ENCODE measurements around the gene CCDC93.

GRCh38 chr2:118053681-118054080, 39.8 kb upstream of the CCDC93 start:
- TF ChIP-seq POLR2A (IDR thresholded peaks at IDR 0.05), result no peak
- no peak for TF ChIP-seq CTCF (IDR thresholded peaks at IDR 0.05)
